Thyroid gland (tissue), 4 donors: ENCODE measurements around the gene NUP58.

Experiments used
- POLR2A ChIP-seq, 2 donors: fragments of 450-650 bp; IDR thresholded peaks; one replicate each; pipeline ENCODE4 v1.6.1; 2017; ENCODE audit warnings: antibody characterized with exemption in 2 of 2, mild to moderate bottlenecking in 2 of 2, moderate library complexity in 1 of 2
- TF ChIP-seq, protein P1 (sequence below), 6 experiments: fragments of 200-600 bp in 3 of 6; fragments of 450-650 bp in 3 of 6; sonication (generic) in 3 of 6; IDR thresholded peaks; one replicate each; pipeline ENCODE4 v1.5.1; 2016 to 2019; ENCODE audit warnings: antibody characterized with exemption in 6 of 6, mild to moderate bottlenecking in 2 of 6, inconsistent platforms in 1 of 6, moderate library complexity in 1 of 6

DNA sequence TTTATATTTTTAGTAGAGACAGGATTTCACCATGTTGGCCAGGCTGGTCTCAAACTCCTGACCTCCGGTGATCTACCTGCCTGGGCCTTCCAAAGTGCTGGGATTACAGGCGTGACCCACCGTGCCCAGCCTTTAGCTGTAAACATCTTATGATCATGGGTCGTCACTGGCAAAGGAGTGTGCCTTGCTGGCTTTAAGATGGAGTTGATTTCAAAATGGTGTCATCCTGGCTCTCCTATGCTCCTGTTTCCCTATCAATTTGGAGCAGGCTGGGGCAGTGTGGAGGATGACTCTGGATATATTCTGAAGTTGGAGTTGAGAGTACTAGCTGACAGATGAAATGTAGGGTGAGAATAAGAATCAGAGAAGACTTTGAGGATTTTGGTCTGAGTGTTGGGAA is 51.9 kb downstream of the NUP58 start:
- TF ChIP-seq, protein P1, sequence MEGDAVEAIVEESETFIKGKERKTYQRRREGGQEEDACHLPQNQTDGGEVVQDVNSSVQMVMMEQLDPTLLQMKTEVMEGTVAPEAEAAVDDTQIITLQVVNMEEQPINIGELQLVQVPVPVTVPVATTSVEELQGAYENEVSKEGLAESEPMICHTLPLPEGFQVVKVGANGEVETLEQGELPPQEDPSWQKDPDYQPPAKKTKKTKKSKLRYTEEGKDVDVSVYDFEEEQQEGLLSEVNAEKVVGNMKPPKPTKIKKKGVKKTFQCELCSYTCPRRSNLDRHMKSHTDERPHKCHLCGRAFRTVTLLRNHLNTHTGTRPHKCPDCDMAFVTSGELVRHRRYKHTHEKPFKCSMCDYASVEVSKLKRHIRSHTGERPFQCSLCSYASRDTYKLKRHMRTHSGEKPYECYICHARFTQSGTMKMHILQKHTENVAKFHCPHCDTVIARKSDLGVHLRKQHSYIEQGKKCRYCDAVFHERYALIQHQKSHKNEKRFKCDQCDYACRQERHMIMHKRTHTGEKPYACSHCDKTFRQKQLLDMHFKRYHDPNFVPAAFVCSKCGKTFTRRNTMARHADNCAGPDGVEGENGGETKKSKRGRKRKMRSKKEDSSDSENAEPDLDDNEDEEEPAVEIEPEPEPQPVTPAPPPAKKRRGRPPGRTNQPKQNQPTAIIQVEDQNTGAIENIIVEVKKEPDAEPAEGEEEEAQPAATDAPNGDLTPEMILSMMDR (IDR thresholded peaks at IDR 0.05) = no peak
- TF ChIP-seq POLR2A (IDR thresholded peaks at IDR 0.05) = no peak
